Smooth muscle cell (in vitro differentiated cells): Measurements from ENCODE around the gene PELI3. TPM values are rescaled to one million over a fixed set of nuclear protein-coding genes. Genes with fewer than 3 reads are reported as not detected.

Experiments
- DNase-seq: peaks from one replicate; lab custom pipeline; 2025; ENCODE audit not compliant: unreplicated experiment; lab: John Stamatoyannopoulos, UW
- H2AFZ ChIP-seq: fragments of 200-600 bp; sonication (generic); 2 replicates; pipeline ENCODE4 v1.6.0; 2016; ENCODE audit warnings: antibody characterized with exemption, low read depth, mild to moderate bottlenecking
- H3F3A ChIP-seq: fragments of 200-600 bp; sonication (generic); 2 replicates; pipeline ENCODE4 v1.6.0; 2017; ENCODE audit warnings: antibody characterized with exemption, low read depth
- H3K27ac ChIP-seq: fragments of 200-600 bp; sonication (generic); 2 replicates; pipeline ENCODE4 v1.5.1; 2016; ENCODE audit warnings: low read depth, mild to moderate bottlenecking
- H3K27me3 ChIP-seq: fragments of 200-600 bp; sonication (generic); 2 replicates; pipeline ENCODE4 v1.6.1; 2016; ENCODE audit warnings: low read depth, mild to moderate bottlenecking
- H3K36me3 ChIP-seq: fragments of 200-600 bp; sonication (generic); 2 replicates; pipeline ENCODE4 v1.5.1; 2016; ENCODE audit warnings: low read depth
- H3K4me1 ChIP-seq: fragments of 200-600 bp; sonication (generic); 2 replicates; pipeline ENCODE4 v1.5.1; 2016; ENCODE audit warnings: low read depth
- H3K4me2 ChIP-seq: fragments of 200-600 bp; sonication (generic); 2 replicates; pipeline ENCODE4 v1.6.0; 2016; ENCODE audit warnings: mild to moderate bottlenecking
- H3K4me3 ChIP-seq: fragments of 200-600 bp; sonication (generic); 2 replicates; pipeline ENCODE4 v1.5.1; 2016; ENCODE audit warnings: mild to moderate bottlenecking
- H3K79me2 ChIP-seq: fragments of 200-600 bp; sonication (generic); 2 replicates; pipeline ENCODE4 v1.6.0; 2016; ENCODE audit warnings: low read depth, mild to moderate bottlenecking
- H3K9ac ChIP-seq: fragments of 200-600 bp; sonication (generic); 2 replicates; pipeline ENCODE4 v1.6.0; 2016; ENCODE audit warnings: low read depth
- H3K9me3 ChIP-seq: fragments of 200-600 bp; sonication (generic); replicated peaks from 2 replicates; pipeline ENCODE4 v1.5.1; 2016; ENCODE audit warnings: low read depth
- H4K20me1 ChIP-seq: fragments of 200-600 bp; sonication (generic); 2 replicates; pipeline ENCODE4 v1.6.0; 2016; ENCODE audit warnings: low read depth
- CTCF ChIP-seq: fragments of 200-600 bp; sonication (generic); IDR thresholded peaks from 2 replicates; pipeline ENCODE4 v1.5.1; 2017; ENCODE audit warnings: borderline replicate concordance, mild to moderate bottlenecking, antibody characterized with exemption; ENCODE audit not compliant: insufficient read depth, poor library complexity, severe bottlenecking
- whole genome bisulfite sequencing: methylation state at CpG from one replicate; pipeline ENCODE4 v1.1.7; 2016; ENCODE audit warnings: low lambda C conversion rate; 5-methylcytosine and 5-hydroxymethylcytosine counted together
- polyA plus RNA-seq: library from polyadenylated mRNA; unstranded; fragments of >200 nt; fragmentation: Nextera tagmentation; extraction: Ambion mirVana; gene quantifications from 2 replicates; pipeline ENCODE4 v1.2.1, GENCODE V29; 2016
- total RNA-seq: library from RNA; depleted of rRNA; stranded (reverse); fragments of >200 nt; gene quantifications from 2 replicates; pipeline ENCODE4 v1.2.3, GENCODE V29; 2014

Gene PELI3
- total and polyA plus RNA-seq, 2 experiments from 2014 or later, result 2.1 to 9.4 TPM

- Histone ChIP-seq H3K4me1 (no peaks in the 10 kb centered on the region), H3K79me2 (peaks cover 4% of the 10 kb centered on the region), H3K9ac (peak overlapping the region; percentile 91), H3K4me2 (peak overlapping the region; percentile 93), H3K36me3 (no peaks in the 10 kb centered on the region), H2AFZ (peak overlapping the region; percentile 93), H3F3A (no peaks in the 10 kb centered on the region), H3K9me3 (no peaks in the 10 kb centered on the region), H3K27me3 (no peaks in the 10 kb centered on the region), H3K27ac (peak overlapping the region; percentile 86), H4K20me1 (no peaks in the 10 kb centered on the region), H3K4me3 (peak overlapping the region; percentile 88)
- WGBS, result 4% methylated on average over 34 of the region's 34 CpGs
- no peak for TF ChIP-seq CTCF
- peak; percentile 17 for DNase-seq
Observed at GRCh38 chr11:66479394-66480116, 12.8 kb downstream of the PELI3 start.

GRCh38 chr11:66480117-66480938, 13.6 kb downstream of the PELI3 start, which contains the start of gene DPP3:
DPP3 (plus strand) TSS chr11:66480434; CDS start chr11:66482201, 1,767 bp downstream.
- Histone ChIP-seq H3K9ac (peak within 1 kb of the TSS; percentile 91), H3K9me3 (no peaks in the 10 kb centered on the region), H3K36me3 (no peaks in the 10 kb centered on the region), H4K20me1 (no peaks in the 10 kb centered on the region), H3K27ac (peak within 1 kb of the TSS; percentile 86), H3K27me3 (no peaks in the 10 kb centered on the region), H3K79me2 (peaks cover 4% of the 10 kb centered on the region), H3K4me2 (peak within 1 kb of the TSS; percentile 93), H3K4me1 (no peaks in the 10 kb centered on the region), H3K4me3 (peak within 1 kb of the TSS; percentile 88), H2AFZ (peak within 1 kb of the TSS; percentile 93), H3F3A (no peaks in the 10 kb centered on the region)
- WGBS, result 1% methylated on average over 43 of the region's 62 CpGs
- DNase-seq, result peak; percentile 88
- TF ChIP-seq CTCF, result no peak

GRCh38 chr11:66484806-66485380, 18.2 kb downstream of the PELI3 start:
- no peaks in the 10 kb centered on the region for H3K79me2 ChIP-seq
- WGBS, result 83% methylated on average over 7 of the region's 7 CpGs

More at GRCh38 chr11:66484806-66485380, 18.2 kb downstream of the PELI3 start:
- no peak for DNase-seq
- Histone ChIP-seq H3K4me3 (no peak overlapping the region), H3K9ac (no peak overlapping the region), H2AFZ (no peak overlapping the region), H3K36me3 (no peaks in the 10 kb centered on the region), H3K4me1 (no peaks in the 10 kb centered on the region), H3K9me3 (no peaks in the 10 kb centered on the region), H3K27ac (no peak overlapping the region), H4K20me1 (no peaks in the 10 kb centered on the region), H3K27me3 (no peaks in the 10 kb centered on the region), H3F3A (no peaks in the 10 kb centered on the region), H3K4me2 (no peak overlapping the region)
- no peak for TF ChIP-seq CTCF
